T follicular helper cell (primary cell): ENCODE results near the gene ATP2C2.

Experiments used
- DNase-seq: peaks from one replicate; pipeline ENCODE4 v3.0.0-alpha.2; 2020; ENCODE audit warnings: low read depth

Gene ATP2C2

GRCh38 chr16:84366208-84366607 is 2.1 kb upstream of the ATP2C2 start:
- no peak for DNase-seq

GRCh38 chr16:84367297-84367680 is 1.0 kb upstream of the ATP2C2 start:
- DNase-seq = no peak

- no peak for DNase-seq
Observed at GRCh38 chr16:84367750-84368307, 509 bp upstream of the ATP2C2 start.

GRCh38 chr16:84369105-84369504 is 767 bp downstream of the ATP2C2 start:
- DNase-seq = no peak

- no peak for DNase-seq
Observed at GRCh38 chr16:84369938-84370627, 1.7 kb downstream of the ATP2C2 start.

GRCh38 chr16:84370723-84371552 is 2.6 kb downstream of the ATP2C2 start:
- DNase-seq = no peak

- DNase-seq = no peak
Observed at GRCh38 chr16:84371553-84371865, 3.2 kb downstream of the ATP2C2 start.

- DNase-seq = no peak
Observed at GRCh38 chr16:84373907-84374489, 5.7 kb downstream of the ATP2C2 start.

- no peak for DNase-seq
Observed at GRCh38 chr16:84378099-84378498, 9.8 kb downstream of the ATP2C2 start.

GRCh38 chr16:84378567-84378966 is 10.2 kb downstream of the ATP2C2 start:
- no peak for DNase-seq

- DNase-seq = no peak
Observed at GRCh38 chr16:84379008-84379708, 10.8 kb downstream of the ATP2C2 start.

GRCh38 chr16:84379709-84380362 is 11.5 kb downstream of the ATP2C2 start:
- DNase-seq = no peak

GRCh38 chr16:84380405-84380804 is 12.1 kb downstream of the ATP2C2 start:
- no peak for DNase-seq

GRCh38 chr16:84382396-84382795 is 14.1 kb downstream of the ATP2C2 start:
- no peak for DNase-seq

- no peak for DNase-seq
Observed at GRCh38 chr16:84383106-84383505, 14.8 kb downstream of the ATP2C2 start.

- DNase-seq = no peak
Observed at GRCh38 chr16:84386047-84386446, 17.7 kb downstream of the ATP2C2 start.

GRCh38 chr16:84387021-84387420 is 18.7 kb downstream of the ATP2C2 start:
- DNase-seq = no peak

- no peak for DNase-seq
Observed at GRCh38 chr16:84390131-84390785, 21.9 kb downstream of the ATP2C2 start.

GRCh38 chr16:84391151-84392030 is 23.1 kb downstream of the ATP2C2 start:
- no peak for DNase-seq

GRCh38 chr16:84392031-84392360 is 23.7 kb downstream of the ATP2C2 start:
- DNase-seq = no peak
